ENCODE data around the gene PLPP1.
"Not testable (repeated sequence)": the region's sequence is repeated elsewhere in the genome, so short reads cannot be mapped to it uniquely, and the experiment has no call there.

The PLPP1 gene

GRCh38 chr5:55505711-55506110 lies 29.1 kb downstream of the PLPP1 start:
- DNase-seq (ENCODE audit: low read depth in 2 of 2, low spot score in 1 of 2), result not testable (repeated sequence)

GRCh38 chr5:55503917-55504316 lies 30.8 kb downstream of the PLPP1 start:
- not testable (repeated sequence) for DNase-seq (ENCODE audit: low read depth in 2 of 2, low spot score in 1 of 2)

GRCh38 chr5:55502759-55503158 lies 32.0 kb downstream of the PLPP1 start:
- DNase-seq (ENCODE audit: low read depth in 2 of 2, low spot score in 1 of 2), result no peak

GRCh38 chr5:55498457-55498856 lies 36.3 kb downstream of the PLPP1 start:
- DNase-seq (ENCODE audit: low read depth in 2 of 2, low spot score in 1 of 2), result no peak

- DNase-seq (ENCODE audit: low read depth in 2 of 2, low spot score in 1 of 2), result no peak
Observed at GRCh38 chr5:55497712-55498111, 37.1 kb downstream of the PLPP1 start.

- DNase-seq (ENCODE audit: low read depth in 2 of 2, low spot score in 1 of 2), result no peak
Observed at GRCh38 chr5:55495216-55495615, 39.5 kb downstream of the PLPP1 start.

- no peak for DNase-seq (ENCODE audit: low read depth in 2 of 2, low spot score in 1 of 2)
Observed at GRCh38 chr5:55492449-55492848, 42.3 kb downstream of the PLPP1 start.

- DNase-seq (ENCODE audit: low read depth in 2 of 2, low spot score in 1 of 2), result no peak
Observed at GRCh38 chr5:55485073-55485472, 49.7 kb downstream of the PLPP1 start.

- no peak for DNase-seq (ENCODE audit: low read depth in 2 of 2, low spot score in 1 of 2)
Observed at GRCh38 chr5:55484531-55484930, 50.2 kb downstream of the PLPP1 start.

GRCh38 chr5:55483885-55484284 lies 50.9 kb downstream of the PLPP1 start:
- DNase-seq (ENCODE audit: low read depth in 2 of 2, low spot score in 1 of 2), result no peak

GRCh38 chr5:55481293-55481855 lies 53.4 kb downstream of the PLPP1 start:
- DNase-seq (ENCODE audit: low read depth in 2 of 2, low spot score in 1 of 2), result no peak

- DNase-seq (ENCODE audit: low read depth in 2 of 2, low spot score in 1 of 2), result no peak
Observed at GRCh38 chr5:55480781-55481180, 54.0 kb downstream of the PLPP1 start.

GRCh38 chr5:55472642-55473041 lies 62.1 kb downstream of the PLPP1 start:
- no peak for DNase-seq (ENCODE audit: low read depth in 2 of 2, low spot score in 1 of 2)

- DNase-seq (ENCODE audit: low read depth in 2 of 2, low spot score in 1 of 2), result no peak
Observed at GRCh38 chr5:55471468-55471867, 63.3 kb downstream of the PLPP1 start.

GRCh38 chr5:55470282-55470681 lies 64.5 kb downstream of the PLPP1 start:
- DNase-seq (ENCODE audit: low read depth in 2 of 2, low spot score in 1 of 2), result no peak

- DNase-seq (ENCODE audit: low read depth in 2 of 2, low spot score in 1 of 2), result no peak
Observed at GRCh38 chr5:55469839-55470238, 64.9 kb downstream of the PLPP1 start.

GRCh38 chr5:55467862-55468551 lies 66.8 kb downstream of the PLPP1 start:
- no peak for DNase-seq (ENCODE audit: low read depth in 2 of 2, low spot score in 1 of 2)

- DNase-seq (ENCODE audit: low read depth in 2 of 2, low spot score in 1 of 2), result no peak
Observed at GRCh38 chr5:55463613-55464012, 71.2 kb downstream of the PLPP1 start.

- no peak for DNase-seq (ENCODE audit: low read depth in 2 of 2, low spot score in 1 of 2)
Observed at GRCh38 chr5:55459572-55459971, 75.2 kb downstream of the PLPP1 start.

GRCh38 chr5:55456216-55456895 lies 78.4 kb downstream of the PLPP1 start:
- DNase-seq (ENCODE audit: low read depth in 2 of 2, low spot score in 1 of 2), result no peak

GRCh38 chr5:55454282-55454681 lies 80.5 kb downstream of the PLPP1 start:
- no peak for DNase-seq (ENCODE audit: low read depth in 2 of 2, low spot score in 1 of 2)

GRCh38 chr5:55453211-55453610 lies 81.6 kb downstream of the PLPP1 start:
- DNase-seq (ENCODE audit: low read depth in 2 of 2, low spot score in 1 of 2), result no peak

- no peak for DNase-seq (ENCODE audit: low read depth in 2 of 2, low spot score in 1 of 2)
Observed at GRCh38 chr5:55451976-55452375, 82.8 kb downstream of the PLPP1 start.
